GM19023 (cell line): ENCODE measurements around the gene ANP32A.

Source experiments
- ATAC-seq: cut with Tn5 transposase; IDR thresholded peaks from one replicate; pipeline ENCODE4 v1.9.1; 2021; ENCODE audit warnings: mild to moderate bottlenecking, moderate library complexity; ENCODE audit not compliant: unreplicated experiment

Gene ANP32A

DNA sequence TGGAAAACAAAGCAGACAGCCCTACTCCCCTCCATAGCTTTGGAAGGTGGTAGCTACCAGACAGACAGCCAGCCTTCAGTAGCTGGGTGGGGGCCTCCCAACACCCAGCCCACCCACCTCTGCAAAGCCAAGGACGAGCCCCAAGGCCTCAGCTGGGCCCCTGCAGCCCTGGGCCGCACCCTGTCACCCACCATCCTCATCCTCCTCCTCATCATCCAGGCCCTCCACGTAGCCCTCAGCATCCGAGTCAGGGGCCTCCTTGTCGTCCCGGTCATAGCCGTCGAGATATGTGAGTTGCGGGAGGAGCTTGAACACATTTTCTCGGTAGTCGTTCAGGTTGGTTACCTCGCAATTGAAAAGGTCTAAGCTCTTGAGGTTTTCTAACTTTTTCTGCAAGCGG is 36.5 kb downstream of the ANP32A start:
- ATAC-seq = no peak

DNA sequence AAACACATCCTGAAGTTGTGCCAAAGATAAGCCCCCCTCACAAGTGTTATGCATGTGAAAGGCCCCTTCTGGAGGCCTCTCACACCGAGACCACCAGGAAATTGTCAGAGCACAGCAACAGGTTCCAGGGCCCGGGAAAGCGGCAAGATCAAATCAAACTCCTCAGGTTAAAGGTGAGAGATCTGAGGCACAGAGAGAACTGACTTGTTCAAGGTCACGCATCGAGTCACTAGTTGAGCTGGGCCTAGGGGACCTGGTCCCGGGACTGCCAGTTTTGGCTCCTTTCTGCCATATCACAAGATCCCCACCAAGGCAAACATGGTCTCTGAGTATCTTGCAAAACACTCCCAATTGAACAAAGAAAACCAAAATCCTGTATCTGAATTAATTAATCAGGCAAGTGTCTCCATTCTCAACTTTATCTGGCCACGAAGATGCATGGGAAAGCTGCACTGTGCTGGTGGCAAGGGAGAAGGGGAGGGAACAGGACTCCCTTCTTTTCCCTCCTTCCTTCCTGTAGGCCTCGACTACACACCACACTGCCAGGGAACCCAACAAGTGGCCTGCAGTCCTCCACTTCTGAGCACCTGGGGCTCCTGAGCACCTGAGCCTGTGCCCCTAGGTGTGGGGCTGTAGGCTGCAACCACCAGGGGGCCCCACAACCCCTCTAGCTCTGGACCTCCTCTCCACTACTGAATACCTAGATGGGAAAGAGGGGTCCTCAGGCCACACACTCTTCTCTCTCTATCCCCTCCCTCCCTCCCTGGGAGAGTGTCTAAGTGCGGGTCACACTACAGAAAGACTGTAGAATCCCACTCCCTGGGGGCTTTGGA is 37.3 kb downstream of the ANP32A start:
- no peak for ATAC-seq

DNA sequence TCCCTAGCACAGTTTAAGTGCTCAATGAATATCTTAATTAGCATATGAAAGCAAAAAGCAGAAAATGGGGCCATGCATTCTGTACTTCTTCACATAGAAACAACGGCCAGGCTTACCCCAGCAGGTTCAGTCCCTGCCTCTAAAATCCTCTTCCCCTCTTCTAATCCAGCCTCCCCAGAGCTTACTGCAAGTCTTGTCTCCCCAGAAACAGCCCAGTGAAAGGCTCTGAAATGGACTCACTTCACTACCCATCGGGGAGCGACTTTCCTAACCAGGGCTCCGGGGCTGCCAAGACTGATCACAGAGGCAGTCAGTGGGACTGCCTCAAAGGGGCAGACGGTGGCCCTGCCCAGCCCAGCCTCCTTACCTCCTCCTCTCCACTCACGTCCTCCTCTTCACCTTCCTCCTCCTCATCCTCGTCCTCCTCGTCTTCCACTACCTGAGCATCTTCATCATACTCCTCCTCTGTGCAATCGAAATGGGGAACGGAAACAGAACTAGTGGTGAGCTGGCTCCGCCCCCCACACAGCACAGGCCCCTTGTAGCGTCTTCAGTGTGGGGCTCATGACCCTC is 38.0 kb downstream of the ANP32A start:
- no peak for ATAC-seq

DNA sequence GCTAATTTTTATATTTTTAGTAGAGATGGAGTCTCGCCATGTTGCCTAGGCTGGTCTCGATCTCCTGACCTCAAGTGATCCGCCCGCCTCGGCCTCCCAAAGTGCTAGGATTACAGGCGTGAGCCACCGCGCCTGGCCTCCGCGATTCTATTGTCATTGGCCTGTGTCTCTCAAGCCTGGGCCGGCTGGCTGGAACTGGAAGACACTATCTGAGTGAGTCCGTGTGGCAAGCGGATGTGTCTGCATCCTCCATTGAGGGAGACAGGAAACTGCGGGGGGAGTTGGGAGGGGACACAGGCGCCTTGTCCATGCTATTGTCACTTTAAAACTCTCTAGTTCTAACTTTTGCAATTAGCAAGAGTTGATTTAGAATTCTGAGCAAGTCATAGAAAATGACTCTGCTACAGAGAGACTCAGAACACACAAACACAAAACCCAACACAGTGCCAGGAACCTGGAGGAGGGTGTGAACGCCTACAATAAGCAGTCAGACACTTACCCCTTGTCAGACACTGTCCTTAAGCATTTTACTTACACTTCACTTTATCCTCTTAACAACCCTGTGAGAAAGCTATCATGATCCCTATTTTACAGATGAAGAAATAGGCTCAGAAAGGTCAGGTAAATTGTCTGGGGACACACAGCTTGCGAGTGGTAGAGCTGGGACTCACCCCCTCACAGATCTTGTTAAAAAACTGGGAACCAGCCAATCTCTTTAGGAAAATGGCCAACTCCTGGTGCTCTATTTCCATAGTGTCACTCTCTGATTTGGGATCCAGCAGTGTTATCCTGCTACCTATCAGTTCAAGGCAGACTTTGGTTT is 38.7 kb downstream of the ANP32A start:
- no peak for ATAC-seq

DNA sequence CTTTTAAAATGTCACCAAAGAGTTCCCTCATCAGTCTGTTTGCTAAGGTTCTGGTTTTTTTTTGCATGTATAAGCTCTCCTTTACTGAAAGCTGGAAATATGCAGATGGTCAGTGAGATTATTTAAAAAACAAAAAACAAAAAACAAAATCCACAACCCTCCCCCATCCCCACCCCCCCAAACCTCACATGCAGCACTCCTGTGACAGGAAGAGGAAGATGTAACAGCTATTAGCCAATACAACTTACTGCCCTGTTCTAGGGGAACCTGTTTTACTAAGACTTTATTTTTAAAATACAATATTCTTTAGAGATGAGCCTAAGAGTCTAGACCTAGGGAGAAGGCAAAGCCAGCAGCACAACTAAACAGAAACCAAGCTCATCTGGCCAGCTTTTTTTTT is 39.5 kb downstream of the ANP32A start:
- no peak for ATAC-seq

DNA sequence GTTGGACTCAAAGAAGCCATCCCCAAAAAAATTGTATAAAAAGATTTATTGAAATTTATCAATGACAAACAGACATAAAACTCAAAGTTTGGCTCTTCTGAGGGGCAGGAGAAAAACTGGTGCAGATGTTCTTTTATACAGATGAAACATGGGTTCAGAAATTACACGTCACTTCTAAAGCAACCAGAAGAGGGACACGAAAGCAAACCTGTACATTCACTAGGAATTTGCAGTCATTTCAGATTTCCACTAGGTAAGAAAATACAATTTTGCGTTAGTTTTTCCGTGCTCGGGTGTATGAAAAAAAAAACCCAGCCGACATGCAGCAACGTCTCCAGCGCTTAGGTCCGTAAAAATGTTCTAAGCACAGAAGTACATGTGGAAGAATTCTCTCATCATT is 41.8 kb downstream of the ANP32A start:
- ATAC-seq = no peak

DNA sequence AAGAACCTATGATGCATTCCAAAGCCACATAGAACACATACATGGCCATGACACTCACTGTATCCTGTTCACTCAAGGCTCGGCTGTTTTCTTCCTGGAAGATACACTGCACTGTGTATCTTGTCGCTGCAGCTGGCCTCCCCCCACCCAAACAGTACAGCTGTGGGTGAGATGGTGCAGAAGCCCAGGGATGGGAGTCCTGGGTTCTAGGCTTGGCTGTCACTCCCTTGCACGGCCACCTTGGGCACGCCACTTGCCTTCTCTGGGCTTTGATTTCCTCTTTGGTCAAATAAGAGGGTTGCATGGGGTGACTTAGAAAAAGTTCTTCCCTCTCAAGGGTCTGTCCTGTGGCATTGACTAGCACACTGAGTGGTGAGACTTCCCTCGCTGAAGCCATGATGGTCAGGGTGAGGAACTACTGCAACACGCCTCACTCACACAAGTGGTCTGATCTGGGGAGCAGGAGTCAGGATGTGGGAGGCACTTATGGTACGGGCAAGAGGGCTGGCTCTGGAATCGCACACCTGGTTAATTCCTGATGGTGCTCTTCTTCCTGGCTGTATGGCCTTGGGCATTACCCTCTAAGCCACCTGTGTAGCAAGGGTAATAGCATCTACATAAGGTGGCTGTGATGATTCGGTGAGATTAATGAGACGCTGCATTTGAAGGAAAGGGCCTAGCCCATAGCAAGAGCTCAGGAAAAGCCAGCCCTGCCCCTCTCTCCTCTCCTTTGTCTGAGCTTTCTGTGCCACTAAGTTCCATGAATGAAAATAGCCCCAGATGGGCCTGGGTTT is 44.0 kb downstream of the ANP32A start:
- no peak for ATAC-seq

DNA sequence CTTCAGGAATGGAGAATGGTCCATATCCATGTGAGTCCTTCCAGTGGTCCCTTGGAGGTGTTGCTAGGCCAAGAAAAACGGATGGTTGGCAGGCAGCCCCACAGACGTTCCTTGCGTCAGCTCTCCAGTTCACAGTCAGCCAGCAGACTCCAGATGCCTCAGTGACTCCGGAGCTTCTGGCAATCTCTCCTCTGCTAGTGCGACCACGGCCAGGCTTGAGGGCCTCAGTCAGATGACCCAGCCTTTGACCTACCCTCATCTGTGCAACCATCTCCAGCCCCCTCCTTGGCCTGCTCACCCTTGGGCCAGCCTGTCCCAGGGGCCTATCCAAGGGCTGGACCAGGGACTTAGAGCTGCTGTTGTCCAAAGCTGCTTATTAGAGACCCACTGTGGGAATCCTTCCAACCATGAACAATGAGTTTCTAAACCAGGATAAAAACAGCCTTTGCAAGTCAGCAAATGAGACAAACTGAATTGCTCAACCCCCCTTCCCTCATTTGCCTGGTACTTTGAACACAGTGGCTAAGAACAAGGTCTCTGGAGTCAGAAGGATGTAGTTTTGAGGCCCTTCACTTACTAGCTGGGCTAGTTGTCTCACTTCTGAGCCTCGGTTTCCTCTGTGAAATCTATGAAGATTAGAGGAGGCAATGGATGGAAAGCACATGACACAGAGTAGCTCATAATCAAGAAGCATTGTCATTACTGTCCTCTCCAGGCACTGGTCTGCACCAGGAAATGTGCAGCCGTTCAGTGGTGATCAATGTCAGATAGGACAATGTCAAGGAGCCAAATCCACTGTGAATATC is 44.8 kb downstream of the ANP32A start:
- no peak for ATAC-seq

DNA sequence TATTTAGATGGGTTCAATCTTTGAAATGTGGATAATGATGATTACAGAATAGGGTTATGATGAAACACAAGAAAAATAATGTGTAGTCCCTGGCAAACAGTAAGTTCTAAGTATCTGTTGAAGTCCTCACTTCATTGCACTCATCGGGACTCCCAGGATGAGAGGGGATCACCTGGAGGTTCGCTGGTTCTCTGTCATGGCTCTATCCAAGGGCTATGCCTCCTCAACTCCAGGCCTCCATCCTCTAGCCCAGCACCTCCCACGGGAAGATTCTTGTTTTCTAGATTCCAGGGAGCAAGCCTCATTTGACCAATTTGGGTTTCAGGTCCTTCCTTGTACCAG is 45.5 kb downstream of the ANP32A start:
- ATAC-seq = no peak

DNA sequence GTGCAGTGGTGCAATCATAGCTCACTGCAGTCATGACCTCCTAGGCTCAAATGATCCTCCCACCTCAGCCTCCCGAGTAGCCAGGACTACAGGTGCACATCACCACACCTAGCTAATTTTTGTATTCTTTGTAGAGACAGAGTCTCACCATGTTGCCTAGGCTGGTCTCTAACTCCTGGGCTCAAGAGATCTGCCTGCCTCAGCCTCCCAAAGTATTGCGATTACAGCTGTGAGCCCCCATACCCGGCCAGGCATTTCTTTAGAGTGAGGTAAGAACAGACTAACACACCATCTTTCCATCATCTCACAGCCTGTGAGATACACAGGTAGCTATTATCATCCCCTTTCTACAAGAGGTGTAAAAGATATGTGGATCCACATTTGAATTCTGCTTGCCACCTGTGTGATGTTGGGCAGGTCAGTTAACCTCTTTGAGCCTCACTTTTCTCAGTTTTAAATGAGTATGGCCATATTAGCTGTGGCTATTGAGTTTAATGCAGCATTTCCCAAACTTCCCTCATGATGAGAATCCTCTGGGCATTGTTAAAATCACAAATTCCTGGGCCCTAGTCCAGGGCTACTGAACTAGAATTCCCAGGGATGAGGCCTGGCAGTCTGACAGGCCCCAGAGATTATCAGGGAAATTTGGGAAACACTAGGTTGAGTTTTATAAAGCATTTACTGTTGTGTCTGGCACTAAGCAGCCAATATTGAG is 46.0 kb downstream of the ANP32A start:
- ATAC-seq = no peak

DNA sequence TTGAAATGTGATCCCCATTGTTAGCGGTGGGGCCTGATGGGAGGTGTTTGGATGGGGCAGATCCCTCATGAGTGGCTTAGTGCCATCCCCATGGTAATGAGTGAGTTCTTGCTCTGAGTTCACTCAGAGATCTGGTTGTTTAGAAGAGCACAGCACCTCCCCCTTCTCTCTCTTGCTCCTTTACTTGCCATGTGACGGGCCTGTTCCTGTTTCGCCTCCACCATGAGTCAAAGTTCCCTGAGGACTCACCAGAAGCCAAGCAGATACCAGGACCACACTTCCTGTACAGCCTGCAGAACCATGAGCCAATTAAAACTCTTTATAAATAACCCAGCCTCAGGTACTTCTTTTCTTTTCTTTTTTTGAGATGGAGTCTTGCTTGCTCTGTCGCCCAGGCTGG is 46.6 kb downstream of the ANP32A start:
- ATAC-seq = no peak

DNA sequence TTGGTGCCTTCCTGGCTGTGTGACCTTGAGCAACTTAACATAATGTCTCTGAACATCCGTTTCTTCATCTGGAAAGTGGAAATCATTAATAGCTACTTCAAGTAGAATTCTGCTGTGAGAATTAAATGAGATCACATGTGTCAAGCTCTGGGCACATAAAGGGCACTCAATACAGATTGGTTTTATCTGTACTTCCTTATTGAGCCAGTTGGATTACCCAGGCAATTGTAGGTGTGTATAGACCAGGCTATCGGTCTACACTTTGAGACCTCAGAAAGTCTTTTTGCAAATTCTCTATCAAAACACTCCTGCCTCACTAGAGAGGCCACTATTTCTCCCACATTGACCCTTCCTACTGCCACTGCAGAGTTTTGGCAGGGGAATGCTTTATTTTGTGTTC is 47.7 kb downstream of the ANP32A start:
- no peak for ATAC-seq

DNA sequence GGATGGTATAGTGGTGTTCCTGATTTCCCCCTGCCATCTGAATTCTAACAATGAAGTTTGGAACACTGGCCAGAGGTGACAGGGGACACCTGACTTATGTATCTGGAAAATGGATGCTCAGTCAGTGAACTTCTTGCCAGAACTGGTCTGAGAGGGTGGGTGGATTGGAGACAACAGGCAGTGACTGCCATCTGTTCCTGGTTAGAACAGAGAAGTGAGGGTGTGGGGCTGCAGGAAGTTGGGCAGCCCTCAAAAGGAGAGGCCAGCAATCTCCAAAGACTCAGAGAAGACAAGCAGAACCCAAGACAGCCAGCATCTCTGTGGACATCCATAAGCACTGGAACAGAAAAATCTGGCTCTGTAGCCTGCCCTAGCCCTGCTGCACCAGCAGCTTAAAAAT is 50.5 kb downstream of the ANP32A start:
- ATAC-seq = no peak

DNA sequence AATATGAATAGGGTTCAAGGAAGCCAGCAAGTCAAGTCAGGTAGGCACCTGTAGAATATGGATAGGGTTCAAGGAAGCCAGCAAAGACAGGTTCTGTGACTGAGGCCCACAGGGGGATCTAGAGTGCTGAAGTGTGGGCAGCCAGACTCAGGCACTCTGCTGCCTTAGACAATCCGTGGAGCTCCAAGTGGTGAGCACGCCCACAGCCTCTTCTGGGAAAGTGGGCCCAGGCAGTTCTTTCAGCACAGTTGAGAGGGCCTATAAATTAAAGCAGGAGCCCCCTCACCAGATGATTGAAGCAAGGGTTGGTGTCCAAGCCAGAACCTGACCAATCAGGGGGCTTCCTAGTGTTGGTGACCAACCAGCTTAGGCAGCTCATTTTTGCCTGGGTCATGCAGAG is 51.0 kb downstream of the ANP32A start:
- no peak for ATAC-seq

DNA sequence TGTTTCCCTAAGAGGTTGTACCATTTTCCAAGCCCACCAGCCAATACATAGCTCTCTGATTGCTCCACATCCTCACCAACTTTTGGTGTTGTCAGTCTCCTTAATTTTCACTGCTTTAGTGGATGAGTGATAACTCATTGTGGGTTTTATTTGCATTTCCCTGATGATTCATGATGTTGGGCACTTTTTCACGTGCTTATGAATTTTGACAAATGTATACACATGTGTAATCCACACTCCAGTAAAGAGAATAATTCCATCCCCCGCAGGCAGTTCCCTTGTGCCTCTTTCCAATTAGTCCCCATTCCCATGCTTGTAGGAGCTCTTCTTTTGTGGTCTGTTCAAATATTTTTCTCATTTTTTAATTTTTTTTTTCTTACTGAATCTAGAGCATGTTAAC is 52.4 kb downstream of the ANP32A start:
- ATAC-seq = no peak

DNA sequence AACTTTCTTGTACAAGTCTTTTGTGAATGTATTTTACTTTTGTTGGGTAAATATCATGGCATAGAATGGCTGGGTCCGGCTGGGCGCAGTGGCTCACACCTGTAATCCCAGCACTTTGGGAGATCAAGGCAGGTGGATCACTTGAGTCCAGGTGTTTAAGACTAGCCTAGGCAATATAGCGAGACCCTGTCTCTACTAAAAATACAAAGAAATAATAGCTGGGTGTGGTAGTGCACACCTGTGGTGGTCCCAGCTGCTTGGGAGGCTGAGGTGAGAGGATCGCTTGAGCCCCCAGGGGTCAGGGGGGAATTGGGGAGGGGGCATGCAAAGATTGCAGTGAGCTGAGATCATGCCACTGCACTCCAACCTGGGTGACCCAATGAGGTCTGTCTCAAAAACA is 52.9 kb downstream of the ANP32A start:
- ATAC-seq = no peak

DNA sequence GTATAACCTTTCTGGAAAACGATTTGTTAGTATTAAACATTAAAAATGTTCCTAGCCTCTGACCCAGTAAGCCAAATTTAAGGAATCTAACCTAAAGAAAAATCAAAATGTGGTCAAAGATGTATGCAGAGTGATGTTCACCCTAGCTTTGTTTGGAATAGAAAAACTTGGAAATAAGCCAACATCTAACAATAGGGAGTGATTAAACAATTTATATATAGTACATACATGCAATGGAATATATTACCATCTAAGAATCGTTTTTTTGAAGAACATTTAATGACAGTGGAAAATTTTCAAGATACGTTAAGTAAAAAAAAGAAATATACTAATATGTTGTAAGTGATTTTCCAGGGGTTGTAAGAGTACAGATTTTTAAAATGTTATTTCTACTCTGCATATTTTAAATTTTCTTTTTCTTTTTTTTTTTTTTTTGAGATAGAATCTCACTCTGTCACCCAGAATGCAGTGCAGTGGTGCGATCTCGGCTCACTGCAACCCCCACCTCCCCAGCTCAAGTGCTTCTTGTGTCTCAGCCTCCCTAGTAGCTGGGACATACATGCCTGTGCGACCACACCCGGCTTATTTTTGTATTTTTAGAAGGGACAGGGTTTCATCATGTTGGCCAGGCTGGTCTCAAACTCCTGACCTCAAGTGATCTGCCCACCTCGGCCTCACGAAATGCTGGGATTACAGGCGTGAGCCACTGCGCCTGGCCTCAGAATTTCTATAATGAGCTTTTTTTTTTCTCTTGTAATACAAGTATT is 54.9 kb downstream of the ANP32A start:
- no peak for ATAC-seq

DNA sequence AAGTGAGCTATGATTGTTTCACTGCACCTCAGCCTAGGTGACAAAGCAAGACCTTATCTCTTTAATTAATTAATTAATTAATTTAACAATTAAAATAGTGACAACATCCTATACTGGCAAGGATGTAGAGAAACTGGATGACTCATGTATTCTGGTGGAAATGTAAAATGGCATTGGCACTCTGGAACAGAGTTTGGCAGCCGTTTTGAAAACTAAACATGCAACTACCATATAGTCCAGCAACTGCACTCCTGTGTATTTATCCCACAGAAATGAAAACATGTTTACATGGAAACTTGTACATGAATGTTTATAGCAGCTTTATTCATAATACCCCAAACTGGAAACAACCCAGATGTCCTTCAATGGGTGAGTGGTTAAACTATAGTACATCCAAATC is 56.6 kb downstream of the ANP32A start:
- ATAC-seq = no peak

DNA sequence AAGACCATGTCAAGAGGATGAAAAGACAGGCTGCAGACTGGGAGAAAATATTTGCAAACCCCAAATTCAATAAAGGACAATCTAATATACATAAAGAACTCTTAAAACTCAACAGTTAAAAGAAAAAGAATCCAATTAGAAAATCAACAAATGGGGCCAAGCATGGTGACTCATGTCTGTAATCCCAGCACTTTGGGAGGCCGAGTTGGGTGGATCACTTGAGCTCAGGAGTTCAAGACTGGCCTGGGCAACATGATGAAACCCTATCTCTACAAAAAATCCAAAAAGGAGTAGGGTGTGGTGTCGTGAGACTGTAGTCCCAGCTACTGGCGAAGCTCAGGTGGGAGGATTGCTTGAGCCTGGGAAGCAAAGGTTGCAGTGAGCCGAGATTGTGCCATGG is 57.6 kb downstream of the ANP32A start:
- ATAC-seq = no peak
